AG04450 (cell line): ENCODE results near the gene FER1L5. TPM values are rescaled to one million over a fixed set of nuclear protein-coding genes. Genes with fewer than 3 reads are reported as not detected.
A peak's percentile ranks its signal among the peaks of the same experiment; 100 is the strongest.

Source experiments
- CTCF ChIA-PET: fragments of 300-600, 350-600 bp; formaldehyde crosslinking; extraction: SDS; loops from one replicate; lab custom pipeline; 2022; ENCODE audit warnings: antibody characterized with exemption, inconsistent platforms; lab: Charles Lee
- POLR2A ChIA-PET: fragments of 350-600 bp; formaldehyde crosslinking; extraction: SDS; loops from one replicate; lab custom pipeline; 2021; ENCODE audit warnings: antibody characterized with exemption, inconsistent platforms; lab: Yijun Ruan, JAX
- DNase-seq: peaks from one replicate; pipeline ENCODE4 v3.0.0-alpha.2; 2011; ENCODE audit warnings: low read depth, low spot score
- H3K27ac ChIP-seq: one replicate; pipeline ENCODE4 v1.5.1; 2012; ENCODE audit warnings: low read depth, low read length, control low read depth
- H3K27me3 ChIP-seq: one replicate; pipeline ENCODE4 v1.6.0; 2012; ENCODE audit warnings: low read length; ENCODE audit not compliant: control insufficient read depth, insufficient read depth
- H3K4me3 ChIP-seq: 2 replicates; pipeline ENCODE4 v1.5.1; 2011; ENCODE audit warnings: mild to moderate bottlenecking, low read depth, low read length, control low read depth
- H3K9me3 ChIP-seq: 2 replicates; pipeline ENCODE4 v1.5.1; 2012; ENCODE audit warnings: low read length; ENCODE audit not compliant: control insufficient read depth, insufficient read depth
- CTCF ChIP-seq: IDR thresholded peaks from 2 replicates; pipeline ENCODE4 v1.5.1; 2011; ENCODE audit warnings: low read depth, low read length, control low read depth, inconsistent platforms
- polyA minus RNA-seq: library from RNA; depleted of rRNA, polyadenylated mRNA; stranded (reverse); fragments of >200 nt; gene quantifications from 2 replicates; pipeline ENCODE4 v1.2.3, GENCODE V29; 2011; rRNA and poly(A)+ RNA removed
- polyA plus RNA-seq: library from polyadenylated mRNA; depleted of rRNA; stranded (reverse); fragments of >200 nt; gene quantifications from 2 replicates; pipeline ENCODE4 v1.2.3, GENCODE V29; 2011; rRNA removed

The FER1L5 gene
- polyA plus RNA-seq (0.17 and 0.20 TPM in 2 replicates), polyA minus RNA-seq (0.83 and 1.0 TPM in 2 replicates)

- ChIA-PET POLR2A (no interaction called here), CTCF (no interaction called here)
- Histone ChIP-seq H3K9me3 (no peaks in the 10 kb centered on the region), H3K4me3 (peak within 1 kb of the TSS; percentile 63), H3K27ac (peak within 1 kb of the TSS; percentile 39), H3K27me3 (no peaks in the 10 kb centered on the region)
- DNase-seq = no peak
- TF ChIP-seq CTCF = no peak
Observed at GRCh38 chr2:96642564-96643360, at the start of gene FER1L5. TSS of gene FER1L5 (plus strand) at chr2:96642764. CDS start at chr2:96642837, 73 bp downstream.

DNA sequence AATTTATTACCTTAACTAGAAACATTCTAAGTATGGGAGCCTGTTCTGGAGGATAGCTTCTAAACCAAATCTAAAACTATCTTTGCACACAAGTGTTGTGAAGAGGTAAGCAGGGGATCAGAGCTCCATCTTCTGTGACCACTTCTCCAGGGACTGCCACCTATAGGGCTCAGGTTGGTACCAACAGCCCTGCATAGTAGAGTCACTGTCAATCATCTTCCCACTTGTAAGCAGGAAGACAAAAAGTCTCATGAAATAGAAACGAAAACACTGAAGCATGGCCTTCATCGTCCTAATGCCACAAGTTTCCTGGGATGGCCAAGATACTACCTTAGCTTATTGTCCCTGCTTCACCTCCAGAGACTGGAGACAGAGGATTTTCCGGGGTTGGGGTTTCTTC, 48.3 kb upstream of the FER1L5 start:
- TF ChIP-seq CTCF = no peak
- no peak for DNase-seq
- H3K27ac ChIP-seq = no peak overlapping the region
- H3K4me3 ChIP-seq = no peak overlapping the region
- POLR2A ChIA-PET = no interaction called here
- H3K9me3 ChIP-seq = no peaks in the 10 kb centered on the region
- CTCF ChIA-PET = interaction anchor here (0.8 to 1.7 kb wide), 3 partner anchors 10 to 187 kb away, joined by 3 to 5 read pairs (median 3); no protein-coding TSS in a partner anchor
- no peaks in the 10 kb centered on the region for H3K27me3 ChIP-seq

- ChIA-PET CTCF (interaction anchor here (0.8 to 1.0 kb wide), 2 partner anchors 41 to 187 kb away, joined by 3 read pairs; no protein-coding TSS in a partner anchor), POLR2A (no interaction called here)
- no peak overlapping the region for H3K4me3 ChIP-seq
- no peaks in the 10 kb centered on the region for H3K27me3 ChIP-seq
- TF ChIP-seq CTCF = no peak
- H3K27ac ChIP-seq = no peak overlapping the region
- no peak for DNase-seq
- H3K9me3 ChIP-seq = no peaks in the 10 kb centered on the region
Observed at GRCh38 chr2:96594691-96595152, 47.8 kb upstream of the FER1L5 start.

- Histone ChIP-seq H3K27me3 (no peaks in the 10 kb centered on the region), H3K27ac (no peak overlapping the region), H3K9me3 (no peaks in the 10 kb centered on the region), H3K4me3 (no peak overlapping the region)
- no peak for DNase-seq
- TF ChIP-seq CTCF = no peak
- ChIA-PET POLR2A (no interaction called here), CTCF (interaction anchor here (2.0 kb wide), 1 partner anchor 42 kb away, joined by 7 read pairs; no protein-coding TSS in a partner anchor)
Observed at GRCh38 chr2:96596596-96596995, 46.0 kb upstream of the FER1L5 start.

DNA sequence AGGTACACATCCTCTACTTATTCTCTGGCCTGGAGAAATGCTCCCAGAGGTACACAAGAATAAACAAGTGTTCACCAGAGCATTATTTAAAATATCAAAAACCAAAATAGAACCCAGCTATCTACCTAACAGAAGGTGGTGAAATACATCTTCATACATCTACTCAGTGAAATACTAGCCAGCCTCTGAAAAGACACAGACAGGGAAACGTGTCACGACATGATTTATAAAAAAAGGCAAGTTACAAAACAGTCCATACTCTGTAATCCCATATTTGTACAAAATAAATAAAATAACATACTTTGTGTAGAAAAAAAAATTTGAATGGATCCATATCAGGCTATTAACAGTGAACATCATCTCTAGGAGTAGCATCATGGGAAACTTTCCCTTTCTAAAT, 42.6 kb upstream of the FER1L5 start:
- no peak overlapping the region for H3K4me3 ChIP-seq
- TF ChIP-seq CTCF = no peak
- H3K27ac ChIP-seq = no peak overlapping the region
- no peak for DNase-seq
- ChIA-PET CTCF (interaction anchor here (0.9 to 1.6 kb wide), 2 partner anchors 44 to 46 kb away, joined by 3 read pairs; no protein-coding TSS in a partner anchor), POLR2A (no interaction called here)
- H3K9me3 ChIP-seq = no peaks in the 10 kb centered on the region
- H3K27me3 ChIP-seq = no peaks in the 10 kb centered on the region
